Measurements from ENCODE around the gene MSI2. TPM values are rescaled to one million over a fixed set of nuclear protein-coding genes. Genes with fewer than 3 reads are reported as not detected.
A peak's percentile ranks its signal among the peaks of the same experiment; 100 is the strongest.

The MSI2 gene
- total RNA-seq, 1 donor: 23.2 TPM

- Histone ChIP-seq H3K79me2 (ENCODE audit: insufficient read depth, low read length) (no peaks in the 10 kb centered on the region), H3K27me3 (ENCODE audit: insufficient read depth, low read length) (no peaks in the 10 kb centered on the region), H3K4me2 (ENCODE audit: insufficient read depth, low read length) (no peak overlapping the region), H2AFZ (ENCODE audit: low read length) (no peak overlapping the region), H3K27ac (ENCODE audit: low read depth, low read length) (no peak overlapping the region), H3K9me3 (ENCODE audit: low read depth, low read length) (no peaks in the 10 kb centered on the region), H3K4me3 (ENCODE audit: insufficient read depth, low read length) (no peak overlapping the region), H4K20me1 (ENCODE audit: insufficient read depth, low read length) (peaks cover 3% of the 10 kb centered on the region), H3K4me1 (ENCODE audit: insufficient read depth, low read length) (no peaks in the 10 kb centered on the region), H3K36me3 (ENCODE audit: insufficient read depth, low read length) (no peaks in the 10 kb centered on the region)
- no peak for TF ChIP-seq CTCF (IDR thresholded peaks at IDR 0.05; ENCODE audit: extremely low read depth, low read depth, low read length)
- DNase-seq (ENCODE audit: insufficient read length, low spot score, missing footprints): no peak
Observed at GRCh38 chr17:57572600-57572999, 316.3 kb downstream of the MSI2 start.

DNA sequence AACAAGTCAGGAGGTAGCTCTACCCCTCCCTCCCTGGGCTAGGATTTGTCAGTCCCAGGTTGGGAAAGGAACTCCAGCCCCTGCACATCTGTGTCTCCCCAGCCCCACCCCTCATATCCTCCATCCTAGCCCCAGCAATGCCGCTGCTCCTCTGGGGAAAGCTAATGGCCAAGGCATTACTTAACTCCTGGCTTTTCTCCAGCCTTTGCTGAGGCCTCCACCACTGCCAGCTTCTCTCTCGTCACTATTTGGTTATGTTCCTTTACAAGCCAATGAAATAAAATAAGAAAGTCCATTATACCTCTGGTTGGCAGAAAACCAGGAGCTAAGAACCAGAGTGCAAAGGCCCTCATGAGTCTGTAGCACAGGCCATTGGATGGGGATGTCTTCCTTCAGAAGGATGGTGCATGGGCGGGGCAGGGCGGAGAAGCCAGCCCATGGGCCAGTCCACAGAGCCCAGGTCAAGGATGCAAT lies 317.8 kb downstream of the MSI2 start:
- H3K4me3 ChIP-seq (ENCODE audit: insufficient read depth, low read length): no peak overlapping the region
- no peaks in the 10 kb centered on the region for H3K9me3 ChIP-seq (ENCODE audit: low read depth, low read length)
- DNase-seq (ENCODE audit: insufficient read length, low spot score, missing footprints): peak; percentile 62
- no peak overlapping the region for H2AFZ ChIP-seq (ENCODE audit: low read length)
- no peak overlapping the region for H3K4me2 ChIP-seq (ENCODE audit: insufficient read depth, low read length)
- H3K79me2 ChIP-seq (ENCODE audit: insufficient read depth, low read length): no peaks in the 10 kb centered on the region
- no peak for TF ChIP-seq CTCF (IDR thresholded peaks at IDR 0.05; ENCODE audit: extremely low read depth, low read depth, low read length)
- peaks cover 9% of the 10 kb centered on the region for H3K4me1 ChIP-seq (ENCODE audit: insufficient read depth, low read length)
- H3K36me3 ChIP-seq (ENCODE audit: insufficient read depth, low read length): no peaks in the 10 kb centered on the region
- peaks cover 3% of the 10 kb centered on the region for H4K20me1 ChIP-seq (ENCODE audit: insufficient read depth, low read length)
- H3K27ac ChIP-seq (ENCODE audit: low read depth, low read length): no peak overlapping the region
- H3K27me3 ChIP-seq (ENCODE audit: insufficient read depth, low read length): no peaks in the 10 kb centered on the region

GRCh38 chr17:57576744-57577143 lies 320.4 kb downstream of the MSI2 start:
- Histone ChIP-seq H3K9me3 (ENCODE audit: low read depth, low read length) (no peaks in the 10 kb centered on the region), H4K20me1 (ENCODE audit: insufficient read depth, low read length) (peaks cover 3% of the 10 kb centered on the region), H3K4me3 (ENCODE audit: insufficient read depth, low read length) (no peak overlapping the region), H2AFZ (ENCODE audit: low read length) (no peak overlapping the region), H3K4me1 (ENCODE audit: insufficient read depth, low read length) (peaks cover 9% of the 10 kb centered on the region), H3K27me3 (ENCODE audit: insufficient read depth, low read length) (no peaks in the 10 kb centered on the region), H3K27ac (ENCODE audit: low read depth, low read length) (no peak overlapping the region), H3K36me3 (ENCODE audit: insufficient read depth, low read length) (no peaks in the 10 kb centered on the region), H3K79me2 (ENCODE audit: insufficient read depth, low read length) (no peaks in the 10 kb centered on the region), H3K4me2 (ENCODE audit: insufficient read depth, low read length) (no peak overlapping the region)
- TF ChIP-seq CTCF (IDR thresholded peaks at IDR 0.05; ENCODE audit: extremely low read depth, low read depth, low read length): no peak
- DNase-seq (ENCODE audit: insufficient read length, low spot score, missing footprints): no peak

- H3K4me3 ChIP-seq (ENCODE audit: insufficient read depth, low read length): peak overlapping the region; percentile 60
- no peak overlapping the region for H3K27ac ChIP-seq (ENCODE audit: low read depth, low read length)
- TF ChIP-seq CTCF (IDR thresholded peaks at IDR 0.05; ENCODE audit: extremely low read depth, low read depth, low read length): no peak
- peaks cover 3% of the 10 kb centered on the region for H4K20me1 ChIP-seq (ENCODE audit: insufficient read depth, low read length)
- peak; percentile 91 for DNase-seq (ENCODE audit: insufficient read length, low spot score, missing footprints)
- peak overlapping the region; percentile 78 for H2AFZ ChIP-seq (ENCODE audit: low read length)
- H3K79me2 ChIP-seq (ENCODE audit: insufficient read depth, low read length): no peaks in the 10 kb centered on the region
- H3K9me3 ChIP-seq (ENCODE audit: low read depth, low read length): no peaks in the 10 kb centered on the region
- no peaks in the 10 kb centered on the region for H3K36me3 ChIP-seq (ENCODE audit: insufficient read depth, low read length)
- no peaks in the 10 kb centered on the region for H3K27me3 ChIP-seq (ENCODE audit: insufficient read depth, low read length)
- peak overlapping the region; percentile 85 for H3K4me2 ChIP-seq (ENCODE audit: insufficient read depth, low read length)
- peaks cover 9% of the 10 kb centered on the region for H3K4me1 ChIP-seq (ENCODE audit: insufficient read depth, low read length)
Observed at GRCh38 chr17:57577751-57578607, 321.7 kb downstream of the MSI2 start.
